ENCODE measurements around the gene PNO1.

GRCh38 chr2:68216454-68217310 is 59.0 kb downstream of the PNO1 start:
- TF ChIP-seq POLR2AphosphoS5 (IDR thresholded peaks at IDR 0.05; ENCODE audit: low read depth) (no peak), ZNF331 (CRISPR knock-in tag; IDR thresholded peaks at IDR 0.05; ENCODE audit: low read depth) (no peak), EZH2phosphoT487 (IDR thresholded peaks at IDR 0.05; ENCODE audit: unreplicated experiment) (no peak)
- TF ChIP-seq, protein P1, sequence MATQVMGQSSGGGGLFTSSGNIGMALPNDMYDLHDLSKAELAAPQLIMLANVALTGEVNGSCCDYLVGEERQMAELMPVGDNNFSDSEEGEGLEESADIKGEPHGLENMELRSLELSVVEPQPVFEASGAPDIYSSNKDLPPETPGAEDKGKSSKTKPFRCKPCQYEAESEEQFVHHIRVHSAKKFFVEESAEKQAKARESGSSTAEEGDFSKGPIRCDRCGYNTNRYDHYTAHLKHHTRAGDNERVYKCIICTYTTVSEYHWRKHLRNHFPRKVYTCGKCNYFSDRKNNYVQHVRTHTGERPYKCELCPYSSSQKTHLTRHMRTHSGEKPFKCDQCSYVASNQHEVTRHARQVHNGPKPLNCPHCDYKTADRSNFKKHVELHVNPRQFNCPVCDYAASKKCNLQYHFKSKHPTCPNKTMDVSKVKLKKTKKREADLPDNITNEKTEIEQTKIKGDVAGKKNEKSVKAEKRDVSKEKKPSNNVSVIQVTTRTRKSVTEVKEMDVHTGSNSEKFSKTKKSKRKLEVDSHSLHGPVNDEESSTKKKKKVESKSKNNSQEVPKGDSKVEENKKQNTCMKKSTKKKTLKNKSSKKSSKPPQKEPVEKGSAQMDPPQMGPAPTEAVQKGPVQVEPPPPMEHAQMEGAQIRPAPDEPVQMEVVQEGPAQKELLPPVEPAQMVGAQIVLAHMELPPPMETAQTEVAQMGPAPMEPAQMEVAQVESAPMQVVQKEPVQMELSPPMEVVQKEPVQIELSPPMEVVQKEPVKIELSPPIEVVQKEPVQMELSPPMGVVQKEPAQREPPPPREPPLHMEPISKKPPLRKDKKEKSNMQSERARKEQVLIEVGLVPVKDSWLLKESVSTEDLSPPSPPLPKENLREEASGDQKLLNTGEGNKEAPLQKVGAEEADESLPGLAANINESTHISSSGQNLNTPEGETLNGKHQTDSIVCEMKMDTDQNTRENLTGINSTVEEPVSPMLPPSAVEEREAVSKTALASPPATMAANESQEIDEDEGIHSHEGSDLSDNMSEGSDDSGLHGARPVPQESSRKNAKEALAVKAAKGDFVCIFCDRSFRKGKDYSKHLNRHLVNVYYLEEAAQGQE (IDR thresholded peaks at IDR 0.05; ENCODE audit: unreplicated experiment): no peak
